Right atrium auricular region (tissue), 2 donors: ENCODE results near the gene TCEA3. TPM values are rescaled to one million over a fixed set of nuclear protein-coding genes. Genes with fewer than 3 reads are reported as not detected.

Source experiments
- DNase-seq: peaks from one replicate; pipeline ENCODE4 v3.0.0-alpha.2; 2019; ENCODE audit warnings: low spot score
- H3K27ac ChIP-seq, 2 donors: fragments of 200-600 bp; sonication (generic); 1 replicate in 1 of 2; 2 replicates in 1 of 2; pipeline ENCODE4 v1.5.1; 2016 to 2019
- H3K27me3 ChIP-seq, 2 donors: fragments of 200-600 bp; sonication (generic); one replicate each; pipeline versions ENCODE4 v1.5.1 to v1.6.0; 2017 to 2019
- H3K36me3 ChIP-seq: fragments of 200-600 bp; sonication (generic); one replicate; pipeline ENCODE4 v1.5.1; 2016
- H3K4me1 ChIP-seq, 2 donors: fragments of 200-600 bp; sonication (generic); one replicate each; pipeline versions ENCODE4 v1.5.1 to v1.6.0; 2017 to 2019
- H3K4me3 ChIP-seq, 2 donors: fragments of 200-600 bp; sonication (generic); 1 replicate in 1 of 2; 2 replicates in 1 of 2; pipeline ENCODE4 v1.5.1; 2017 to 2019; ENCODE audit warnings: mild to moderate bottlenecking in 1 of 2, moderate library complexity in 1 of 2
- H3K9me3 ChIP-seq, 2 donors: fragments of 200-600 bp; sonication (generic); one replicate each; pipeline ENCODE4 v1.5.1; 2019
- total RNA-seq, 2 donors: library from RNA; depleted of rRNA; stranded (reverse); fragments of >200 nt; gene quantifications; one replicate each; pipeline ENCODE4 v1.1.0, GENCODE V29; 2016
- TF ChIP-seq, protein P1 (sequence below), 2 donors: fragments of 200-600 bp; sonication (generic); IDR thresholded peaks; one replicate each; pipeline ENCODE4 v1.5.1; 2019; ENCODE audit warnings: antibody characterized with exemption in 2 of 2

Gene TCEA3
- total RNA-seq, 2 donors from 2014 or later, result 24.4 to 40.1 TPM

DNA sequence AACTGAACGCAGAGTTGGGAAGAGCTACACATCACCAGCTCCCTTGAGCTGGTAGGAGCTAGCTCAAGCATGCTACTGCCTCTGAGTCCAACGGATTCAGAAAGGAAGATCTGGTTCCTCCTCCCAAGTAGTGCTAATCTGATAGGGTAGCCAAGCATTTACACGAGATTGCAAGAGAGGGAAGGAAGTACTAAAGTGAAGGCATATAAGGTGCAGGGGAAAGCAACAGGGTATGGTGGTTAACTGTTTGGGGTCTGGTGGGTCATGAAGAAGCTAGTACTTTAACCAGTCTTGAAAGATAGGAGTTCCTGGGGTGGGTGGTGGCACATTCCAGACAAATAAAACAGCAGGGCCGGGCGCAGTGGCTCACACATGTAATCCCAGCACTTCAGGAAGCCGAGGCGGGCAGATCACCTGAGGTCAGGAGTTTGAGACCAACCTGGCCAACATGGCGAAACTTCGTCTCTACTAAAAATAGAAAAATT lies 34.7 kb downstream of the TCEA3 start:
- Histone ChIP-seq H3K4me3 (no peak overlapping the region), H3K27ac (no peak overlapping the region), H3K4me1 (peaks cover 0 to 21% of the 10 kb centered on the region in 2 donors), H3K9me3 (no peaks in the 10 kb centered on the region), H3K27me3 (no peaks in the 10 kb centered on the region), H3K36me3 (no peaks in the 10 kb centered on the region)
- no peak for DNase-seq
- TF ChIP-seq, protein P1, sequence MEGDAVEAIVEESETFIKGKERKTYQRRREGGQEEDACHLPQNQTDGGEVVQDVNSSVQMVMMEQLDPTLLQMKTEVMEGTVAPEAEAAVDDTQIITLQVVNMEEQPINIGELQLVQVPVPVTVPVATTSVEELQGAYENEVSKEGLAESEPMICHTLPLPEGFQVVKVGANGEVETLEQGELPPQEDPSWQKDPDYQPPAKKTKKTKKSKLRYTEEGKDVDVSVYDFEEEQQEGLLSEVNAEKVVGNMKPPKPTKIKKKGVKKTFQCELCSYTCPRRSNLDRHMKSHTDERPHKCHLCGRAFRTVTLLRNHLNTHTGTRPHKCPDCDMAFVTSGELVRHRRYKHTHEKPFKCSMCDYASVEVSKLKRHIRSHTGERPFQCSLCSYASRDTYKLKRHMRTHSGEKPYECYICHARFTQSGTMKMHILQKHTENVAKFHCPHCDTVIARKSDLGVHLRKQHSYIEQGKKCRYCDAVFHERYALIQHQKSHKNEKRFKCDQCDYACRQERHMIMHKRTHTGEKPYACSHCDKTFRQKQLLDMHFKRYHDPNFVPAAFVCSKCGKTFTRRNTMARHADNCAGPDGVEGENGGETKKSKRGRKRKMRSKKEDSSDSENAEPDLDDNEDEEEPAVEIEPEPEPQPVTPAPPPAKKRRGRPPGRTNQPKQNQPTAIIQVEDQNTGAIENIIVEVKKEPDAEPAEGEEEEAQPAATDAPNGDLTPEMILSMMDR (IDR thresholded peaks at IDR 0.05), result no peak

DNA sequence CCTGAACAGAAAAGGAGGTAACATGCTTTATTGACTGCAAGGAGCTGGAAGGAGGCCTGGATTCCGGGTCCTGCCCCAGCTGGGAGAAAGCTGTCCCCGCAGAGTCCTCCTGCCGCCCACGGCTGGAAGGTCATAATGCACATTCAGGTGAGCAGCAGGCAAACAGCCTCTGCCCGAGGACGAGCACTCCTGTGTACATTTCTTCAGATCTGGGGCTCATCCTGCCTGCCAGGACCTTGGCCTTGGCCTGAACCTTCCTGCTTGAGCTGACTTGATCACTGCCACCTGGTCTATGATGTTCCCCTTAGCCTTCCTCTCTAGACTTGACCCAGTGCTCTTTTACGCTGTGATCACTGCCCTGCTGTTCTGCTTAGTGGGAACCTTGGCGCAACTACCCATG lies 37.1 kb downstream of the TCEA3 start:
- no peaks in the 10 kb centered on the region for H3K27me3 ChIP-seq
- no peak overlapping the region for H3K4me3 ChIP-seq
- no peak for DNase-seq
- H3K36me3 ChIP-seq, result no peaks in the 10 kb centered on the region
- TF ChIP-seq, protein P1 (IDR thresholded peaks at IDR 0.05), result no peak
- no peak overlapping the region for H3K27ac ChIP-seq
- peaks cover 0 to 9% of the 10 kb centered on the region in 2 donors for H3K4me1 ChIP-seq
- H3K9me3 ChIP-seq, result no peaks in the 10 kb centered on the region

DNA sequence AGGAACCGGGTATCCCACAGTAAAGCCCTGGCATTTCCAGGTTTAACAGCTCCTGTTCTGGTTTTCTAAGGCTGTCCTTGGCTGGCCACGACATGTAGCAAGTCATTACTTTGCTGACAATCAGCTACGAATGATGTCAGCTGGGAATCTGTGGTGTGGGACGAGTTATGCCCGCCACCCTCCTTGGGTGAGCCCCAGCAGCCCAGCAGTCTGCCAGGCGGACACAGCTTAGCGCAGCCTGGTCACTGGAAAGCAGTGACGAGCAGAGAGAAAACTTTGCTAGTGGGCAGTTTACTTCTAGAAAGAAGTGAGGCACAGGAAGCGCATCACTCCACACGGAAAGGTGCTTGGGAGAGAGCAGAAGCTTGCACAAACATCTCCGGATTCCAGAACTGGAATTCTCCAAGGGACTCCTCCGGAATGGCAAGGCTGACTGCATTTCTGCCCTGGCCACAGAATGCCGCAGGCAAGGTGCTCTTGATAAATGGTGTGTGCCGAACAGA lies 39.4 kb downstream of the TCEA3 start:
- peaks cover 8% of the 10 kb centered on the region for H3K36me3 ChIP-seq
- no peak overlapping the region for H3K4me3 ChIP-seq
- no peaks in the 10 kb centered on the region for H3K9me3 ChIP-seq
- TF ChIP-seq, protein P1 (IDR thresholded peaks at IDR 0.05), result no peak
- no peak overlapping the region for H3K27ac ChIP-seq
- peaks cover 0 to 9% of the 10 kb centered on the region in 2 donors for H3K4me1 ChIP-seq
- no peaks in the 10 kb centered on the region for H3K27me3 ChIP-seq
- DNase-seq, result no peak

DNA sequence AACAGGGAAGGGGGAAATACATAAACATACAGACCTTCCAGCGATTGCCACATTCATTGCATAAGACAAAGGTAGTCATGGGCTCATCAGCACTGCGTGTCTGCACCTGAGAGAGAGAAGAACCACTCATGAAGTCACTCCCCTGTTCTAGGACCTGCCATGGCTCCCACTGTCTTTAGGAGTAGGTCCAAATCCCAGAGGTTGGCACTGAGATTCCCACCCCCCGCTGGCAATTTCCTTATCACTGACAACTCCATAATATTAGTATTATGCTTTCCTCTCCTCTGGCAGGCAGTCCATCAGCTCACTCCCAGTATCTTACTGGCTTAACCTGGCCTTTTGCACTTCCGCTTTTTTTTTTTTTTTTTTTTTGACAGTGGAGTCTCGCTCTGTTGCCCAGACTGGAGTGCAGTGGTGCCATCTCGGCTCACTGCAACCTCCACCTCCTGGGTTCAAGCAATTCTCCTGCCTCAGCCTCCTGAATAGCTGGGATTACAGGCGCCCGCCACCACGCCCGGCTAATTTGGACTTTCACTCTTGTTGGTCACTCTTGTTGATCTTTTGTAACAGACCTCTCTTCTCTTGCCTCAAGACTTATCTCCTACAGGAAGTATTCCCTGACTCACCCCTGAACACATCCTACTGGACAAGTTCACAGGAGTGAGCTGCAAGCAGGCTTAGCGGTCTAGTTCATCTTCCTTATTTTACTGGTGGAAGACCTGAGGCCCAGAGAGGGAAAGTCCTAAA lies 40.1 kb downstream of the TCEA3 start:
- TF ChIP-seq, protein P1 (IDR thresholded peaks at IDR 0.05), result no peak

DNA sequence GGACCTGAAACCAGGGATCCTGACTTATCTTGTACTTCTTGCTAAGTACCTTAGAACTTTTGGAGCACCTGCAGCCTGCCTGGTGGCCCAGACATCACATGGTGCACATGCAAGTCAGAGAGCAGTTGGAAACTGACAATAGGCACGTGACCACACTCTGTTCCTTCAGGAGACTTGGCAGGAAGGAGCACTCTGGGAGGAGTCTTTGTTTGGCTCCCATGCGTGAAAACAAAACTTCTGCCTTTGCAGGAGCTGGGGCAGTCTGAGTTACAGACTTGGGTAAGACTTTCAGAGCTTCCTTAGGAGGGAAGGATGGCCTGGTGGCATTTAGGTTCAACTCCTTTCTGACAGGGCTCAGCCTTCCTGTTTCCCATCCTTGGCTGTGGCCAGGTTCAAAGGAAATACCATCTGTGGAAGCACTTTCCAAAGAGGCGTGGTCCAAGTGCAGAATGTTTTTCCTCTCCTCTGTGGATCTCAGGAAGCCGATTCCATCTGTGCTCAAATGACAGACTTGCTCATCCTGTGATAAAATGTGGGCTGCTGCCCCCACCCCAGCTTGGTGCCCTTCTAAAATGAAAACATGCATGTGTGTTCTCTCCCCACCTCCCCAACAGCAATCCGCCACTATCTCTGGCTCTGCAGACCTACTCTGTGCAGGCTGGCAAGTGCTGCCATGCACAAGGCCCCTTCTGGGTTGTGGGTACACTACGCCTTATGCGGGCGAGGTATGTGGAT lies 40.8 kb downstream of the TCEA3 start:
- no peak for DNase-seq
- no peak overlapping the region for H3K27ac ChIP-seq
- TF ChIP-seq, protein P1 (IDR thresholded peaks at IDR 0.05), result no peak
- peaks cover 8% of the 10 kb centered on the region for H3K36me3 ChIP-seq
- H3K9me3 ChIP-seq, result no peaks in the 10 kb centered on the region
- no peak overlapping the region for H3K4me3 ChIP-seq
- peaks cover 0 to 9% of the 10 kb centered on the region in 2 donors for H3K4me1 ChIP-seq
- no peaks in the 10 kb centered on the region for H3K27me3 ChIP-seq

More for the DNA sequence above, 40.1 kb downstream of the TCEA3 start:
- no peak overlapping the region for H3K4me3 ChIP-seq
- H3K27ac ChIP-seq, result no peak overlapping the region
- H3K9me3 ChIP-seq, result no peaks in the 10 kb centered on the region
- DNase-seq, result no peak
- peaks cover 0 to 9% of the 10 kb centered on the region in 2 donors for H3K4me1 ChIP-seq
- H3K27me3 ChIP-seq, result no peaks in the 10 kb centered on the region
- peaks cover 8% of the 10 kb centered on the region for H3K36me3 ChIP-seq
